CD4-positive, alpha-beta T cell (primary cell): ENCODE measurements around the gene DCST2. TPM values are rescaled to one million over a fixed set of nuclear protein-coding genes. Genes with fewer than 3 reads are reported as not detected.

Experiments used
- ATAC-seq: fragments of 200-7000 bp; cut with Tn5 transposase; one replicate; pipeline ENCODE4 v1.10.0; 2022; ENCODE audit warnings: mild to moderate bottlenecking; ENCODE audit not compliant: poor library complexity
- CTCF ChIA-PET: fragments of 350-600 bp; sonication (Branson Sonifier 250); formaldehyde crosslinking; loops from one replicate; lab custom pipeline; 2021; ENCODE audit warnings: antibody characterized with exemption, inconsistent platforms; lab: Charles Lee
- POLR2A ChIA-PET: fragments of 350-600 bp; sonication (Branson Sonifier 250); formaldehyde crosslinking; loops from one replicate; lab custom pipeline; 2021; ENCODE audit warnings: antibody characterized with exemption, inconsistent platforms; lab: Charles Lee
- DNase-seq, 14 experiments: peaks; one replicate each; pipeline ENCODE4 v3.0.0-alpha.2; 2013 to 2020; ENCODE audit warnings: mixed read lengths in 2 of 14
- H3K27ac ChIP-seq, 2 donors: one replicate each; pipeline versions ENCODE4 v1.5.1 to v1.7.0; 2013; ENCODE audit warnings: low read length in 2 of 2, low read depth in 1 of 2, mild to moderate bottlenecking in 1 of 2
- H3K27me3 ChIP-seq, 2 experiments: 1 replicate in 1 of 2; 2 replicates in 1 of 2; pipeline versions ENCODE4 v1.6.1 to v1.7.0; 2013; ENCODE audit warnings: low read length in 2 of 2, control low read depth in 1 of 2, mild to moderate bottlenecking in 1 of 2, moderate library complexity in 1 of 2; ENCODE audit not compliant: insufficient read depth in 2 of 2, control insufficient read depth in 1 of 2
- H3K36me3 ChIP-seq: one replicate; pipeline ENCODE4 v1.6.1; 2013; ENCODE audit warnings: low read length, control low read depth; ENCODE audit not compliant: insufficient read depth
- H3K4me1 ChIP-seq: one replicate; pipeline ENCODE4 v1.6.1; 2013; ENCODE audit warnings: low read length, control low read depth; ENCODE audit not compliant: insufficient read depth
- H3K4me3 ChIP-seq: one replicate; pipeline ENCODE4 v1.5.1; 2013; ENCODE audit warnings: mild to moderate bottlenecking, low read length, moderate library complexity
- H3K9me3 ChIP-seq, 2 experiments: 1 replicate in 1 of 2; 2 replicates in 1 of 2; pipeline versions ENCODE4 v1.6.1 to v1.7.0; 2013; ENCODE audit warnings: low read length in 2 of 2, mild to moderate bottlenecking in 2 of 2, control low read depth in 1 of 2, moderate library complexity in 1 of 2; ENCODE audit not compliant: control insufficient read depth in 1 of 2, insufficient read depth in 1 of 2
- H3K27ac Mint-ChIP-seq: one replicate; pipeline ENCODE4 v1.8.0; 2020; ENCODE audit warnings: mixed read lengths
- H3K27me3 Mint-ChIP-seq: one replicate; pipeline ENCODE4 v1.8.0; 2021; ENCODE audit warnings: mixed read lengths
- H3K36me3 Mint-ChIP-seq: one replicate; pipeline ENCODE4 v1.8.0; 2021; ENCODE audit warnings: low read depth, mixed read lengths
- H3K4me1 Mint-ChIP-seq: one replicate; pipeline ENCODE4 v1.8.0; 2021; ENCODE audit warnings: low read depth, mixed read lengths
- H3K4me3 Mint-ChIP-seq: one replicate; pipeline ENCODE4 v1.8.0; 2020; ENCODE audit warnings: mild to moderate bottlenecking, mixed read lengths
- H3K9me3 Mint-ChIP-seq: one replicate; pipeline ENCODE4 v1.8.0; 2020; ENCODE audit warnings: mixed read lengths
- CTCF ChIP-seq: fragments of 200-600 bp; IDR thresholded peaks from one replicate; pipeline ENCODE4 v1.8.0; 2022; ENCODE audit warnings: antibody characterized with exemption, mild to moderate bottlenecking
- intact Hi-C, 2 experiments: fragments of 100-400 bp; cut with DNase I in 1 of 2; cut with micrococcal nuclease in 1 of 2; formaldehyde crosslinking; loops; one replicate each; pipeline versions ENCODE4 v1.15.1 to v1.9.0; 2023 to 2025; cut with DNase I, micrococcal nuclease
- total RNA-seq, 174 experiments: library from RNA in 2 of 174; stranded (reverse) in 2 of 174; gene quantifications; one replicate each; pipeline ENCODE4 v1.2.3 and lab custom pipeline; 2021 to 2026

Gene DCST2
- total RNA-seq, 2 experiments from 2014 or later = 1.4 to 2.2 TPM

- Mint-ChIP-seq H3K27me3 (no peaks in the 10 kb centered on the region), H3K27ac (no peak overlapping the region), H3K4me3 (no peak overlapping the region), H3K4me1 (peaks cover 30% of the 10 kb centered on the region), H3K9me3 (no peaks in the 10 kb centered on the region), H3K36me3 (peaks cover 12% of the 10 kb centered on the region)
- no peak for ATAC-seq
- intact Hi-C loops = loop anchor here in 1 of 2 experiments (2.0 kb wide), 1 partner anchor 15 kb away; no protein-coding TSS in a partner anchor
- no peaks in the 10 kb centered on the region for H3K9me3 ChIP-seq
- no peak for TF ChIP-seq CTCF
- no peak overlapping the region for H3K27ac ChIP-seq
- H3K4me1 ChIP-seq = peaks cover 30% of the 10 kb centered on the region
- H3K4me3 ChIP-seq = peak overlapping the region; percentile 49
- CTCF ChIA-PET = interaction anchor here (0.5 to 2.6 kb wide), 9 partner anchors 8 to 134 kb away, joined by 3 to 14 read pairs (median 3); partner anchors contain the start of genes EFNA3 and PMVK
- H3K36me3 ChIP-seq = peaks cover 19% of the 10 kb centered on the region
- POLR2A ChIA-PET = interaction anchor here (0.6 to 2.3 kb wide), 7 partner anchors 9 to 1376 kb away, joined by 3 to 11 read pairs (median 5); partner anchors contain the start of gene KRTCAP2
- DNase-seq = no peak
- H3K27me3 ChIP-seq = no peaks in the 10 kb centered on the region
Measured at GRCh38 chr1:155070158-155070621, 36.6 kb upstream of the DCST2 start.

GRCh38 chr1:155069551-155070157 lies 36.1 kb upstream of the DCST2 start:
- Mint-ChIP-seq H3K36me3 (peaks cover 12% of the 10 kb centered on the region), H3K27ac (no peak overlapping the region), H3K4me1 (peaks cover 35% of the 10 kb centered on the region), H3K9me3 (no peaks in the 10 kb centered on the region), H3K27me3 (no peaks in the 10 kb centered on the region), H3K4me3 (no peak overlapping the region)
- ATAC-seq (no peak), DNase-seq (no peak)
- no peaks in the 10 kb centered on the region for H3K27me3 ChIP-seq
- peaks cover 36% of the 10 kb centered on the region for H3K4me1 ChIP-seq
- no peak overlapping the region for H3K4me3 ChIP-seq
- intact Hi-C loops = loop anchor here in 1 of 2 experiments (2.0 kb wide), 1 partner anchor 15 kb away; no protein-coding TSS in a partner anchor
- ChIA-PET CTCF (interaction anchor here (1.4 to 2.6 kb wide), 2 partner anchors 13 to 15 kb away, joined by 3 to 14 read pairs; no protein-coding TSS in a partner anchor), POLR2A (interaction anchor here (1.4 to 2.3 kb wide), 4 partner anchors 10 to 103 kb away, joined by 5 to 11 read pairs (median 6); partner anchors contain the start of gene KRTCAP2)
- H3K27ac ChIP-seq = no peak overlapping the region
- TF ChIP-seq CTCF = no peak
- H3K36me3 ChIP-seq = peaks cover 19% of the 10 kb centered on the region
- H3K9me3 ChIP-seq = no peaks in the 10 kb centered on the region

GRCh38 chr1:155068599-155068998 lies 35.0 kb upstream of the DCST2 start:
- H3K4me3 Mint-ChIP-seq = peak overlapping the region; percentile 54
- POLR2A ChIA-PET = no interaction called here

More at GRCh38 chr1:155068599-155068998, 35.0 kb upstream of the DCST2 start:
- Histone ChIP-seq H3K27ac (no peak overlapping the region), H3K27me3 (no peaks in the 10 kb centered on the region), H3K9me3 (no peaks in the 10 kb centered on the region), H3K4me3 (no peak overlapping the region), H3K36me3 (peaks cover 19% of the 10 kb centered on the region), H3K4me1 (peaks cover 39% of the 10 kb centered on the region)
- peaks cover 37% of the 10 kb centered on the region for H3K4me1 Mint-ChIP-seq
- DNase-seq = no peak
- no peak for TF ChIP-seq CTCF
- CTCF ChIA-PET = interaction anchor here (0.8 kb wide), 1 partner anchor 17 kb away, joined by 3 read pairs; no protein-coding TSS in a partner anchor
- intact Hi-C loops = no loop called here
- H3K36me3 Mint-ChIP-seq = peaks cover 16% of the 10 kb centered on the region
- no peaks in the 10 kb centered on the region for H3K9me3 Mint-ChIP-seq
- no peak overlapping the region for H3K27ac Mint-ChIP-seq
- no peak for ATAC-seq
- H3K27me3 Mint-ChIP-seq = no peaks in the 10 kb centered on the region
